T-helper 1 cell treated with Interleukin-12 subunit alpha and Interleukin-12 subunit beta and Interleukin-4 antibody, amounts not matched to agents 30 ng/mL and 1 ng/mL, for 36 hours (primary cell): ENCODE measurements around the gene MCTP2. TPM values are rescaled to one million over a fixed set of nuclear protein-coding genes. Genes with fewer than 3 reads are reported as not detected.

Experiments
- intact Hi-C: fragments of 100-400 bp; cut with micrococcal nuclease; formaldehyde crosslinking; loops from one replicate; pipeline ENCODE4 v1.15.1; 2024
- total RNA-seq: library from RNA; stranded (reverse); gene quantifications from 2 replicates; pipeline ENCODE4 v1.2.3, GENCODE V29; 2022

Gene MCTP2
- total RNA-seq, 1 donor from 2014 or later, result 82.5 TPM

GRCh38 chr15:94259863-94260262 is 28.5 kb downstream of the MCTP2 start:
- intact Hi-C loops, result no loop called here

GRCh38 chr15:94262201-94262600 is 30.8 kb downstream of the MCTP2 start:
- intact Hi-C loops, result no loop called here

- intact Hi-C loops, result no loop called here
Observed at GRCh38 chr15:94263341-94264273, 32.2 kb downstream of the MCTP2 start.

GRCh38 chr15:94265009-94265408 is 33.6 kb downstream of the MCTP2 start:
- intact Hi-C loops, result no loop called here

GRCh38 chr15:94265982-94266381 is 34.6 kb downstream of the MCTP2 start:
- intact Hi-C loops, result no loop called here

GRCh38 chr15:94266789-94267188 is 35.4 kb downstream of the MCTP2 start:
- intact Hi-C loops, result no loop called here

GRCh38 chr15:94269954-94270353 is 38.6 kb downstream of the MCTP2 start:
- intact Hi-C loops, result no loop called here

- intact Hi-C loops, result no loop called here
Observed at GRCh38 chr15:94270570-94270969, 39.2 kb downstream of the MCTP2 start.

- intact Hi-C loops, result loop anchor here (1.0 to 2.0 kb wide), 6 partner anchors 8 to 66 kb away; partner anchors contain the start of gene MCTP2
Observed at GRCh38 chr15:94272251-94272898, 41.0 kb downstream of the MCTP2 start.

- intact Hi-C loops, result loop anchor here (2.0 kb wide), 1 partner anchor 19 kb away; no protein-coding TSS in a partner anchor
Observed at GRCh38 chr15:94273826-94274225, 42.5 kb downstream of the MCTP2 start.

- intact Hi-C loops, result no loop called here
Observed at GRCh38 chr15:94274745-94275144, 43.4 kb downstream of the MCTP2 start.

GRCh38 chr15:94277485-94277884 is 46.1 kb downstream of the MCTP2 start:
- intact Hi-C loops, result loop anchor here (1.0 kb wide), 1 partner anchor 10 kb away; no protein-coding TSS in a partner anchor

GRCh38 chr15:94279736-94280135 is 48.4 kb downstream of the MCTP2 start:
- intact Hi-C loops, result loop anchor here (1.0 kb wide), 1 partner anchor 7 kb away; no protein-coding TSS in a partner anchor

- intact Hi-C loops, result loop anchor here (1.0 kb wide), 1 partner anchor 8 kb away; no protein-coding TSS in a partner anchor
Observed at GRCh38 chr15:94280301-94280700, 48.9 kb downstream of the MCTP2 start.

GRCh38 chr15:94282269-94283250 is 51.2 kb downstream of the MCTP2 start:
- intact Hi-C loops, result no loop called here

GRCh38 chr15:94286583-94286982 is 55.2 kb downstream of the MCTP2 start:
- intact Hi-C loops, result no loop called here

GRCh38 chr15:94287794-94288246 is 56.5 kb downstream of the MCTP2 start:
- intact Hi-C loops, result loop anchor here (1.0 to 2.0 kb wide), 7 partner anchors 9 to 82 kb away; no protein-coding TSS in a partner anchor

GRCh38 chr15:94290730-94291129 is 59.4 kb downstream of the MCTP2 start:
- intact Hi-C loops, result no loop called here

- intact Hi-C loops, result no loop called here
Observed at GRCh38 chr15:94293411-94294402, 62.3 kb downstream of the MCTP2 start.
